RWPE2 (cell line): ENCODE results near the gene IL17RA.

Experiments used
- ATAC-seq: fragments of 200-7000 bp; cut with Tn5 transposase; 3 replicates; pipeline ENCODE4 v1.9.1; 2021; ENCODE audit warnings: low read depth
- DNase-seq: peaks from one replicate; pipeline ENCODE4 v3.0.0-alpha.2; 2020; ENCODE audit warnings: low spot score
- H3K27ac ChIP-seq: fragments of 450-650 bp; 2 replicates; pipeline ENCODE4 v1.5.1; 2017; ENCODE audit warnings: mild to moderate bottlenecking; ENCODE audit not compliant: poor library complexity, severe bottlenecking
- H3K27me3 ChIP-seq: fragments of 250-450 bp; sonication (Bioruptor Pico); 2 replicates; pipeline ENCODE4 v1.5.1; 2021; ENCODE audit warnings: mild to moderate bottlenecking, moderate library complexity; ENCODE audit not compliant: insufficient read depth, poor library complexity, severe bottlenecking
- H3K36me3 ChIP-seq: fragments of 250-450 bp; sonication (Bioruptor Pico); 2 replicates; pipeline ENCODE4 v1.5.1; 2020; ENCODE audit warnings: low read depth, mild to moderate bottlenecking, moderate library complexity
- H3K4me1 ChIP-seq: fragments of 250-450 bp; sonication (Bioruptor Pico); 2 replicates; pipeline ENCODE4 v1.5.1; 2021; ENCODE audit warnings: mild to moderate bottlenecking, moderate library complexity; ENCODE audit not compliant: insufficient read depth, poor library complexity, severe bottlenecking
- H3K4me3 ChIP-seq: fragments of 250-450 bp; sonication (Bioruptor Pico); 2 replicates; pipeline ENCODE4 v1.5.1; 2021; ENCODE audit warnings: mild to moderate bottlenecking, moderate library complexity; ENCODE audit not compliant: severe bottlenecking
- H3K9me3 ChIP-seq: fragments of 250-450 bp; sonication (Bioruptor Pico); 2 replicates; pipeline ENCODE4 v1.5.1; 2021; ENCODE audit warnings: mild to moderate bottlenecking, moderate library complexity; ENCODE audit not compliant: severe bottlenecking
- TF ChIP-seq, protein P1 (sequence below): fragments of 450-650 bp; IDR thresholded peaks from one replicate; pipeline ENCODE4 v1.5.1; 2017; ENCODE audit warnings: mild to moderate bottlenecking, moderate library complexity; ENCODE audit not compliant: poor library complexity, severe bottlenecking

Gene IL17RA

DNA sequence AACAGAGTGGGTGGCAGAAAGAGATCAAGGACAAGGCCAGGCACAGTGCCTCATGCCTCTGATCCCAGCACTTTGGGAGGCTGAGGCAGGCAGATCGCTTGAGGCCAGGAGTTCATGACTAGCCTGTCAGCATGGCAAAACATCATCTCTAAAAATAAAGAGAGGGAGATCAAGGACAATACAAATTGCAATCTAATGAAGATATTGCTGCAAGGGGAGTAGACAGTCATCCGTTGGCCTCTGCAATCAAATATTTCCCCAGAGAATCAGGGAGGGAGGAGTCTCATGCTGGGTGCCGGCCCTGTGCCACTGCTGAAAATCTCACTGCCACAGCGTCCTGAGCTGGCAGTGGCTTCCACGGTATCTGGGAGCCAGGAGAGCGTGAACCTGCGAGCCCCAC, 19.4 kb upstream of the IL17RA start:
- ATAC-seq (no peak), DNase-seq (no peak)
- Histone ChIP-seq H3K4me3 (no peak overlapping the region), H3K27me3 (no peaks in the 10 kb centered on the region), H3K9me3 (no peaks in the 10 kb centered on the region), H3K27ac (no peak overlapping the region), H3K36me3 (no peaks in the 10 kb centered on the region), H3K4me1 (no peaks in the 10 kb centered on the region)
- TF ChIP-seq, protein P1, sequence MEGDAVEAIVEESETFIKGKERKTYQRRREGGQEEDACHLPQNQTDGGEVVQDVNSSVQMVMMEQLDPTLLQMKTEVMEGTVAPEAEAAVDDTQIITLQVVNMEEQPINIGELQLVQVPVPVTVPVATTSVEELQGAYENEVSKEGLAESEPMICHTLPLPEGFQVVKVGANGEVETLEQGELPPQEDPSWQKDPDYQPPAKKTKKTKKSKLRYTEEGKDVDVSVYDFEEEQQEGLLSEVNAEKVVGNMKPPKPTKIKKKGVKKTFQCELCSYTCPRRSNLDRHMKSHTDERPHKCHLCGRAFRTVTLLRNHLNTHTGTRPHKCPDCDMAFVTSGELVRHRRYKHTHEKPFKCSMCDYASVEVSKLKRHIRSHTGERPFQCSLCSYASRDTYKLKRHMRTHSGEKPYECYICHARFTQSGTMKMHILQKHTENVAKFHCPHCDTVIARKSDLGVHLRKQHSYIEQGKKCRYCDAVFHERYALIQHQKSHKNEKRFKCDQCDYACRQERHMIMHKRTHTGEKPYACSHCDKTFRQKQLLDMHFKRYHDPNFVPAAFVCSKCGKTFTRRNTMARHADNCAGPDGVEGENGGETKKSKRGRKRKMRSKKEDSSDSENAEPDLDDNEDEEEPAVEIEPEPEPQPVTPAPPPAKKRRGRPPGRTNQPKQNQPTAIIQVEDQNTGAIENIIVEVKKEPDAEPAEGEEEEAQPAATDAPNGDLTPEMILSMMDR, result no peak

DNA sequence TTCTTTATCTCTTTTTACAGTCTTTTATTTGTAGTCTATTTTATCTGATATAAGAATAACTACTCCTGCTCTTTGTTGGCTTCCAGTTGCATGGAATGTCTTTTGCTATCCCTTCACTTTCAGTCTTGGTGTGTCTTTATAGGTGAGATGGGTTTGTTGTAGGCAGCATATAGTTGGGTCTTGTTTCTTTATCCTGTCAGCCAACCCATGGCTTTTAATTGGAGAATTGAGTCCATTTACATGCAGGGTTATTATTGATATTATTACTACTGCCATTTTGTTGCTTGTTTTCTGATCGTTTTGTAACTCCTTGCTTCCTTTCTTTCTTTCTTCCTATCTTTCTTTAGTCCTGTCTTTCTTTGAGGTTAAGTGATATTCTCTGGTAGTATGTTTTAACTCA, 11.9 kb upstream of the IL17RA start:
- TF ChIP-seq, protein P1, result no peak
- DNase-seq, result no peak
- H3K4me3 ChIP-seq, result no peak overlapping the region
- no peaks in the 10 kb centered on the region for H3K36me3 ChIP-seq
- no peak overlapping the region for H3K27ac ChIP-seq
- no peaks in the 10 kb centered on the region for H3K9me3 ChIP-seq
- no peaks in the 10 kb centered on the region for H3K27me3 ChIP-seq
- ATAC-seq, result no peak
- H3K4me1 ChIP-seq, result no peaks in the 10 kb centered on the region

DNA sequence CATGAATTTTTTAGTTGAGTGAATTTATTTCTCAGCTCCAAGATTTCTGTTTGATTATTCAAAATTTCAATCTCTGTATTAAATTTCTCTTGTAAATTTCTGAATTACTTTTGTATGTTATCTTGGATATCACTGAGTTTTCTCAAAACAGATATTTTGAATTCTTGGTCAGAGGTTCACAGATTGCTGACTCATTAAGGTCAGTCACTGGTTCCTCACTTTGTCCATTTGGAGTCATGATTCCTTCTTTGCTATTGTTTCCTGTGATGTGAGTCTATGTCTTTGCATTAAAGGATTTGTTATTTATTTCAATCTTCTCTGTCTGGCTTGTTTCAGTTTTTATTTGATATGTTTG, 10.2 kb upstream of the IL17RA start:
- TF ChIP-seq, protein P1, result no peak
- Histone ChIP-seq H3K27me3 (no peaks in the 10 kb centered on the region), H3K27ac (no peak overlapping the region), H3K9me3 (no peaks in the 10 kb centered on the region), H3K36me3 (no peaks in the 10 kb centered on the region), H3K4me1 (no peaks in the 10 kb centered on the region), H3K4me3 (no peak overlapping the region)
- ATAC-seq (no peak), DNase-seq (no peak)

DNA sequence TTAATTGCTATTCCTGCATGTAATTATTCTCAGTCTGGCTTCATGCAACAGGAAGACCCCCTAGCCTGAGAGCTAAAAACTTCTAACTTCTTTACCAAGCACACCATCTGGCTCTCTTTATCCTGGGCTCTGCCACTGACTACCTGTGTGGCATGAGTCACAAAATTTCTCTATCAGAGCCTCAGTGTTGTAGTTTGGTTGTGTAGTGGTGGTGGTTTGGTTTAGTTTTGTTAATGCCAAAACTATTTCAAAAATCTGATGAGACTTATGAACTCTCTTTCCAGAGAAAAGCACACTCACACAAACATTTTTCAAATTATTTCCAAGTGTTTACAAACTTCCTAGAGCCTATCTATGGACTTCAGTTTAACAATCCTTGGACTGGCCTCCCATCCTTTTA, 7.5 kb upstream of the IL17RA start:
- H3K9me3 ChIP-seq, result no peaks in the 10 kb centered on the region
- TF ChIP-seq, protein P1, result no peak
- no peak overlapping the region for H3K4me3 ChIP-seq
- H3K4me1 ChIP-seq, result no peaks in the 10 kb centered on the region
- DNase-seq (no peak), ATAC-seq (peak; percentile 45; the same call in 1 of the 3 replicates)
- no peak overlapping the region for H3K27ac ChIP-seq
- no peaks in the 10 kb centered on the region for H3K27me3 ChIP-seq
- no peaks in the 10 kb centered on the region for H3K36me3 ChIP-seq

DNA sequence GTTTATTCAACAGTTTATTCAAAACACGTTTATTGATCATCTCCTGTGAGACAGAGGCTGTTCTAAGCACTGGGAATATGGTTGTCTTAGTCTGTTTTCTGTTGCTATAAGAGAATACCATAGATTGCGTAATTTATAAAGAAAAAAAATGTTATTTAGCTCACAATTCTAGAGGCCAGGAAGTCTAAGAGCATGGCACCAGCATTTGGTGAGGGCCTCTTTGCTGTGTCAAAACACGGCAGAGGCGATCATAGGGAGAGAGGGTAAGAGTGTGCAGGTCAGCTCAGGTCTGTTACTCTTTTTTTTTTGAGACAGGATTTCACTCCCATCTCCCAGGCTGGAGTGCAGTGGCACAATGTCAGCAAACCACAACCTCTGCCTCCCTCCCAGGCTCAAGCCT, 5.2 kb upstream of the IL17RA start:
- Histone ChIP-seq H3K4me3 (no peak overlapping the region), H3K27me3 (no peaks in the 10 kb centered on the region), H3K27ac (no peak overlapping the region), H3K36me3 (no peaks in the 10 kb centered on the region), H3K4me1 (peaks cover 3% of the 10 kb centered on the region), H3K9me3 (no peaks in the 10 kb centered on the region)
- TF ChIP-seq, protein P1, result no peak
- DNase-seq (no peak), ATAC-seq (no peak)
